DOHH2 (cell line): ENCODE results near the gene TTC39C.

ENCODE experiments used
- CTCF ChIP-seq: fragments of 200-600 bp; sonication (generic); IDR thresholded peaks from one replicate; pipeline ENCODE4 v1.5.1; 2014; ENCODE audit warnings: antibody characterized with exemption, mild to moderate bottlenecking, low read depth, low read length; ENCODE audit not compliant: poor library complexity, severe bottlenecking
- EZH2phosphoT487 ChIP-seq: fragments of 200-600 bp; sonication (generic); IDR thresholded peaks from 2 replicates; pipeline ENCODE4 v1.6.1; 2017; ENCODE audit warnings: borderline replicate concordance, mild to moderate bottlenecking, antibody characterized with exemption, low read length, moderate library complexity, mixed read lengths

GRCh38 chr18:23995180-23995579 is 19.4 kb upstream of the TTC39C start:
- TF ChIP-seq CTCF = no peak
- TF ChIP-seq EZH2phosphoT487 = no peak
